GM12878 (cell line): Measurements from ENCODE around the gene OPN5. TPM values are rescaled to one million over a fixed set of nuclear protein-coding genes. Genes with fewer than 3 reads are reported as not detected.

ENCODE experiments used
- ATAC-seq: fragments of 200-7000 bp; cut with Tn5 transposase; 3 replicates; pipeline ENCODE4 v1.9.1; 2020; ENCODE audit warnings: mild to moderate bottlenecking, moderate library complexity
- BruUV-seq: library from RNA; stranded (reverse); fragments of 400-500 nt; replicated peaks from 2 replicates; lab custom pipeline; 2021; lab: Mats Ljungman, UMichigan
- CTCF ChIA-PET: fragments of 300-600 bp; sonication (Branson Sonifier 250); formaldehyde crosslinking; extraction: SDS; loops from one replicate; lab custom pipeline; 2021; ENCODE audit warnings: inconsistent platforms; lab: Yijun Ruan, JAX
- POLR2A ChIA-PET: fragments of 350-600 bp; formaldehyde crosslinking; extraction: SDS; loops from one replicate; lab custom pipeline; 2021; ENCODE audit warnings: inconsistent platforms; lab: Charles Lee
- RAD21 ChIA-PET: fragments of 300-600 bp; sonication (Branson Sonifier 250); formaldehyde crosslinking; loops from one replicate; lab custom pipeline; 2023; ENCODE audit warnings: antibody characterized with exemption; ENCODE audit not compliant: unreplicated experiment; lab: Charles Lee
- SMC1A ChIA-PET: fragments of 300-600 bp; sonication (Branson Sonifier 250); formaldehyde crosslinking; loops from one replicate; lab custom pipeline; 2023; ENCODE audit not compliant: unreplicated experiment, uncharacterized antibody; lab: Charles Lee
- DNase-seq: peaks from one replicate; pipeline ENCODE4 v3.0.0-alpha.2; 2011; ENCODE audit warnings: low read depth, low spot score
- FAIRE-seq: peaks from 3 replicates; lab custom pipeline; 2011; peaks lifted over from hg19 to GRCh38; lab: Jason Lieb, UNC
- H2AFZ ChIP-seq: 2 replicates; pipeline ENCODE4 v1.6.0; 2011; ENCODE audit warnings: low read depth, low read length, control low read depth; ENCODE audit not compliant: control insufficient read depth
- H3K27ac ChIP-seq: 2 replicates; pipeline ENCODE4 v1.5.1; 2011; ENCODE audit warnings: control low read depth; ENCODE audit not compliant: control insufficient read depth, insufficient read depth
- H3K27me3 ChIP-seq, 2 experiments: replicated peaks in 1 of 2; 2 replicates each; pipeline versions ENCODE4 v1.6.0 to v1.6.1; 2011; ENCODE audit warnings: low read length in 1 of 2; ENCODE audit not compliant: control insufficient read depth in 2 of 2, insufficient read depth in 2 of 2
- H3K36me3 ChIP-seq, 2 experiments: 2 replicates each; pipeline ENCODE4 v1.5.1; 2011; ENCODE audit warnings: low read length in 1 of 2; ENCODE audit not compliant: control insufficient read depth in 2 of 2, insufficient read depth in 2 of 2
- H3K4me1 ChIP-seq: 2 replicates; pipeline ENCODE4 v1.6.1; 2011; ENCODE audit warnings: mild to moderate bottlenecking, low read length, moderate library complexity, mixed read lengths; ENCODE audit not compliant: control insufficient read depth, insufficient read depth
- H3K4me2 ChIP-seq: 2 replicates; pipeline ENCODE4 v1.6.0; 2011; ENCODE audit warnings: control low read depth; ENCODE audit not compliant: control insufficient read depth, insufficient read depth
- H3K4me3 ChIP-seq: fragments of 200-600 bp; sonication (generic); 2 replicates; pipeline ENCODE4 v1.5.1; 2016
- H3K79me2 ChIP-seq: 2 replicates; pipeline ENCODE4 v1.6.0; 2011; ENCODE audit warnings: low read length; ENCODE audit not compliant: control insufficient read depth, insufficient read depth
- H3K9ac ChIP-seq: 2 replicates; pipeline ENCODE4 v1.8.0; 2011; ENCODE audit warnings: low read length, control low read depth, mixed read lengths; ENCODE audit not compliant: control insufficient read depth, insufficient read depth
- H3K9me3 ChIP-seq: replicated peaks from 3 replicates; pipeline ENCODE4 v1.5.1; 2011; ENCODE audit warnings: mild to moderate bottlenecking, low read length; ENCODE audit not compliant: control insufficient read depth, insufficient read depth
- H4K20me1 ChIP-seq: 2 replicates; pipeline ENCODE4 v1.6.0; 2011; ENCODE audit not compliant: control insufficient read depth, insufficient read depth
- CBFB ChIP-seq: IDR thresholded peaks from 2 replicates; pipeline ENCODE4 v1.6.1; 2016; ENCODE audit warnings: antibody characterized with exemption, low read depth
- CEBPB ChIP-seq, 2 experiments: fragments of 150-350 bp in 1 of 2; IDR thresholded peaks; 2 replicates each; pipeline ENCODE4 v1.6.1; 2012 to 2014; ENCODE audit warnings: low read depth in 2 of 2, low read length in 2 of 2, borderline replicate concordance in 1 of 2, inconsistent platforms in 1 of 2
- CREB1 ChIP-seq: IDR thresholded peaks from 2 replicates; pipeline ENCODE4 v1.6.1; 2012; ENCODE audit warnings: low read depth, mild to moderate bottlenecking, inconsistent platforms
- SPI1 ChIP-seq: IDR thresholded peaks from 2 replicates; pipeline ENCODE4 v1.6.1; 2011; ENCODE audit warnings: low read depth, mild to moderate bottlenecking, low read length, moderate library complexity, borderline replicate concordance; ENCODE audit not compliant: insufficient read depth
- SRF ChIP-seq, 2 experiments: IDR thresholded peaks; 2 replicates each; pipeline ENCODE4 v1.6.1; 2011; ENCODE audit warnings: low read depth in 2 of 2, low read length in 2 of 2, mild to moderate bottlenecking in 1 of 2, moderate library complexity in 1 of 2
- WGBS: methylation state at CpG from one replicate; pipeline ENCODE4 v1.1.6; 2016; ENCODE audit warnings: low lambda C conversion rate; ENCODE audit not compliant: insufficient replicate concordance, insufficient coverage; ENCODE audit errors: missing lambda C conversion rate; 5-methylcytosine and 5-hydroxymethylcytosine counted together
- in situ Hi-C: fragments of 300-500 bp; cut with MboI; formaldehyde crosslinking; loops from 9 replicates; pipeline ENCODE4 v1.14.3; 2018; ENCODE audit warnings: mixed read lengths
- intact Hi-C: fragments of 100-400 bp; cut with micrococcal nuclease; formaldehyde crosslinking; loops from one replicate; pipeline ENCODE4 v1.14.2; 2022; ENCODE audit not compliant: unreplicated experiment
- polyA plus RNA-seq, 11 experiments: library from polyadenylated mRNA; depleted of rRNA in 4 of 11; unstranded in 6 of 11; stranded (reverse) in 5 of 11; fragments of >200 nt; fragmentation: Nextera tagmentation in 4 of 11; fragmentation: Illumina TruSeq in 1 of 11; extraction: Ambion mirVana in 4 of 11; extraction: Trizol in 1 of 11; gene quantifications; 1 replicate in 1 of 11; 2 replicates in 10 of 11; pipeline versions ENCODE4 v1.2.1 to v1.2.3, GENCODE V29; 2011 to 2016; ENCODE audit warnings: inconsistent platforms in 2 of 11, missing spikeins in 2 of 11, low read depth in 1 of 11
- total RNA-seq, 4 experiments: library from RNA; depleted of rRNA in 3 of 4; stranded (reverse); fragments of >200 nt in 3 of 4; fragmentation: Illumina TruSeq in 1 of 4; extraction: Trizol in 1 of 4; gene quantifications; 2 replicates each; pipeline versions ENCODE4 v1.2.1 to v1.2.3, GENCODE V29; 2013 to 2021
- TF ChIP-seq, protein P1 (sequence below): fragments of 450-650 bp; formaldehyde crosslinking; IDR thresholded peaks from 2 replicates; pipeline ENCODE4 v1.5.0; 2022; ENCODE audit warnings: mild to moderate bottlenecking, missing genetic modification characterization
- TF ChIP-seq, protein P2 (sequence below): IDR thresholded peaks from 2 replicates; pipeline ENCODE4 v1.6.1; 2012; ENCODE audit warnings: improper control_type of control experiment, low read depth, low read length; ENCODE audit not compliant: insufficient replicate concordance

Gene OPN5
- total and polyA plus RNA-seq, 10 of the 15 experiments (the other 5 are each of a cell fraction or from before 2014, with no cell fraction given), result not detected

DNA sequence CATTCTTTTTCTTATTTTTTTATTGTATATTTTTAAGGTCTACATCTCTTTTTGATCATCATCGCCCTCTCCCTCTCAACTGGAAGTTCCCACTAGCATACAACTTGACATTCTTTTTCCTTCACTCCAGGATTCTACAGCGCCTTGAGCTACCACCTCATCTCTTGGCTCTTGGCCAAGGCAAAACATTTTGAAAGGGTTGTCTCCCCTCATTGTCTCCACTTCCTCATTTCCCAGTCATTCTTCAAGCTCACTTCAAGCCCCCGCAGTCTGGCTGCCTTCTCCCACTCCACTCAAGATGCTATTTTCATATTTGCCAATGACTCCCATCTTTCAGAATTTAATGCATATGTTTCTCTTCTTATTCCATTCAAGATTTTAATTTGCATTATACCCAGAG lies 63.0 kb downstream of the OPN5 start:
- Histone ChIP-seq H2AFZ (no peak overlapping the region), H4K20me1 (no peaks in the 10 kb centered on the region), H3K4me1 (no peaks in the 10 kb centered on the region), H3K27me3 (peaks cover 0 to 4% of the 10 kb centered on the region in 2 experiments; a peak in 1 of 4 replicates), H3K9me3 (no peaks in the 10 kb centered on the region), H3K9ac (no peak overlapping the region), H3K79me2 (no peaks in the 10 kb centered on the region), H3K27ac (no peak overlapping the region), H3K4me2 (no peak overlapping the region), H3K36me3 (no peaks in the 10 kb centered on the region), H3K4me3 (no peak overlapping the region)
- 0% methylated on average over 3 of the region's 3 CpGs for WGBS
- in situ Hi-C loops, result no loop called here
- BruUV-seq, result no TSS peak
- CTCF ChIA-PET, result no interaction called here
- intact Hi-C loops, result no loop called here
- RAD21 ChIA-PET, result no interaction called here
- SMC1A ChIA-PET, result no interaction called here
- FAIRE-seq, result no peak
- no peak for ATAC-seq
- POLR2A ChIA-PET, result no interaction called here
- TF ChIP-seq SRF (IDR thresholded peaks at IDR 0.05; ENCODE audit: low read depth in 2 of 2, low read length in 2 of 2), result no peak
- TF ChIP-seq CEBPB (IDR thresholded peaks at IDR 0.05; ENCODE audit: borderline replicate concordance in 1 of 2, low read depth in 2 of 2, low read length in 2 of 2), result no peak
- TF ChIP-seq CBFB, result no peak
- peak; percentile 66 for TF ChIP-seq SPI1
- TF ChIP-seq, protein P1, sequence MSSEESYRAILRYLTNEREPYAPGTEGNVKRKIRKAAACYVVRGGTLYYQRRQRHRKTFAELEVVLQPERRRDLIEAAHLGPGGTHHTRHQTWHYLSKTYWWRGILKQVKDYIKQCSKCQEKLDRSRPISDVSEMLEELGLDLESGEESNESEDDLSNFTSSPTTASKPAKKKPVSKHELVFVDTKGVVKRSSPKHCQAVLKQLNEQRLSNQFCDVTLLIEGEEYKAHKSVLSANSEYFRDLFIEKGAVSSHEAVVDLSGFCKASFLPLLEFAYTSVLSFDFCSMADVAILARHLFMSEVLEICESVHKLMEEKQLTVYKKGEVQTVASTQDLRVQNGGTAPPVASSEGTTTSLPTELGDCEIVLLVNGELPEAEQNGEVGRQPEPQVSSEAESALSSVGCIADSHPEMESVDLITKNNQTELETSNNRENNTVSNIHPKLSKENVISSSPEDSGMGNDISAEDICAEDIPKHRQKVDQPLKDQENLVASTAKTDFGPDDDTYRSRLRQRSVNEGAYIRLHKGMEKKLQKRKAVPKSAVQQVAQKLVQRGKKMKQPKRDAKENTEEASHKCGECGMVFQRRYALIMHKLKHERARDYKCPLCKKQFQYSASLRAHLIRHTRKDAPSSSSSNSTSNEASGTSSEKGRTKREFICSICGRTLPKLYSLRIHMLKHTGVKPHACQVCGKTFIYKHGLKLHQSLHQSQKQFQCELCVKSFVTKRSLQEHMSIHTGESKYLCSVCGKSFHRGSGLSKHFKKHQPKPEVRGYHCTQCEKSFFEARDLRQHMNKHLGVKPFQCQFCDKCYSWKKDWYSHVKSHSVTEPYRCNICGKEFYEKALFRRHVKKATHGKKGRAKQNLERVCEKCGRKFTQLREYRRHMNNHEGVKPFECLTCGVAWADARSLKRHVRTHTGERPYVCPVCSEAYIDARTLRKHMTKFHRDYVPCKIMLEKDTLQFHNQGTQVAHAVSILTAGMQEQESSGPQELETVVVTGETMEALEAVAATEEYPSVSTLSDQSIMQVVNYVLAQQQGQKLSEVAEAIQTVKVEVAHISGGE (CRISPR knock-in tag), result no peak
- TF ChIP-seq CREB1, result no peak
- TF ChIP-seq, protein P2, sequence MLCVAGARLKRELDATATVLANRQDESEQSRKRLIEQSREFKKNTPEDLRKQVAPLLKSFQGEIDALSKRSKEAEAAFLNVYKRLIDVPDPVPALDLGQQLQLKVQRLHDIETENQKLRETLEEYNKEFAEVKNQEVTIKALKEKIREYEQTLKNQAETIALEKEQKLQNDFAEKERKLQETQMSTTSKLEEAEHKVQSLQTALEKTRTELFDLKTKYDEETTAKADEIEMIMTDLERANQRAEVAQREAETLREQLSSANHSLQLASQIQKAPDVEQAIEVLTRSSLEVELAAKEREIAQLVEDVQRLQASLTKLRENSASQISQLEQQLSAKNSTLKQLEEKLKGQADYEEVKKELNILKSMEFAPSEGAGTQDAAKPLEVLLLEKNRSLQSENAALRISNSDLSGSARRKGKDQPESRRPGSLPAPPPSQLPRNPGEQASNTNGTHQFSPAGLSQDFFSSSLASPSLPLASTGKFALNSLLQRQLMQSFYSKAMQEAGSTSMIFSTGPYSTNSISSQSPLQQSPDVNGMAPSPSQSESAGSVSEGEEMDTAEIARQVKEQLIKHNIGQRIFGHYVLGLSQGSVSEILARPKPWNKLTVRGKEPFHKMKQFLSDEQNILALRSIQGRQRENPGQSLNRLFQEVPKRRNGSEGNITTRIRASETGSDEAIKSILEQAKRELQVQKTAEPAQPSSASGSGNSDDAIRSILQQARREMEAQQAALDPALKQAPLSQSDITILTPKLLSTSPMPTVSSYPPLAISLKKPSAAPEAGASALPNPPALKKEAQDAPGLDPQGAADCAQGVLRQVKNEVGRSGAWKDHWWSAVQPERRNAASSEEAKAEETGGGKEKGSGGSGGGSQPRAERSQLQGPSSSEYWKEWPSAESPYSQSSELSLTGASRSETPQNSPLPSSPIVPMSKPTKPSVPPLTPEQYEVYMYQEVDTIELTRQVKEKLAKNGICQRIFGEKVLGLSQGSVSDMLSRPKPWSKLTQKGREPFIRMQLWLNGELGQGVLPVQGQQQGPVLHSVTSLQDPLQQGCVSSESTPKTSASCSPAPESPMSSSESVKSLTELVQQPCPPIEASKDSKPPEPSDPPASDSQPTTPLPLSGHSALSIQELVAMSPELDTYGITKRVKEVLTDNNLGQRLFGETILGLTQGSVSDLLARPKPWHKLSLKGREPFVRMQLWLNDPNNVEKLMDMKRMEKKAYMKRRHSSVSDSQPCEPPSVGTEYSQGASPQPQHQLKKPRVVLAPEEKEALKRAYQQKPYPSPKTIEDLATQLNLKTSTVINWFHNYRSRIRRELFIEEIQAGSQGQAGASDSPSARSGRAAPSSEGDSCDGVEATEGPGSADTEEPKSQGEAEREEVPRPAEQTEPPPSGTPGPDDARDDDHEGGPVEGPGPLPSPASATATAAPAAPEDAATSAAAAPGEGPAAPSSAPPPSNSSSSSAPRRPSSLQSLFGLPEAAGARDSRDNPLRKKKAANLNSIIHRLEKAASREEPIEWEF, result no peak
- DNase-seq, result no peak
